Gastrocnemius medialis (tissue), 4 donors: ENCODE data around the gene AMBRA1. TPM values are rescaled to one million over a fixed set of nuclear protein-coding genes. Genes with fewer than 3 reads are reported as not detected.

Experiments
- ATAC-seq, 2 donors: fragments of 150-250 bp; one replicate each; pipeline ENCODE4 v1.9.1; 2016
- DNase-seq, 2 donors: peaks; one replicate each; pipeline ENCODE4 v3.0.0-alpha.2; 2019
- H3K27ac ChIP-seq, 4 donors: fragments of 200-600 bp; sonication (generic); 1 replicate in 1 of 4; 2 replicates in 3 of 4; pipeline ENCODE4 v1.5.1; 2016 to 2018; ENCODE audit warnings: mild to moderate bottlenecking in 2 of 4, moderate library complexity in 1 of 4
- H3K27me3 ChIP-seq, 3 donors: fragments of 200-600 bp; sonication (generic) in 2 of 3; 1 replicate in 1 of 3; 2 replicates in 2 of 3; pipeline versions ENCODE4 v1.5.1 to v1.6.0; 2016 to 2019; ENCODE audit warnings: mild to moderate bottlenecking in 1 of 3, moderate library complexity in 1 of 3
- H3K36me3 ChIP-seq, 2 donors: fragments of 200-600 bp; sonication (generic) in 1 of 2; one replicate each; pipeline ENCODE4 v1.5.1; 2017 to 2018
- H3K4me1 ChIP-seq, 2 donors: fragments of 200-600 bp; sonication (generic) in 1 of 2; one replicate each; pipeline ENCODE4 v1.5.1; 2016 to 2017; ENCODE audit warnings: mild to moderate bottlenecking in 2 of 2
- H3K4me3 ChIP-seq, 4 donors: fragments of 200-600 bp; sonication (generic) in 3 of 4; 1 replicate in 1 of 4; 2 replicates in 3 of 4; pipeline ENCODE4 v1.5.1; 2016 to 2019; ENCODE audit warnings: mild to moderate bottlenecking in 2 of 4
- H3K9me3 ChIP-seq, 3 donors: fragments of 200-600 bp; sonication (generic) in 2 of 3; 1 replicate in 1 of 3; 2 replicates in 2 of 3; pipeline ENCODE4 v1.5.1; 2016 to 2019
- CTCF ChIP-seq, 5 experiments: fragments of 450-650 bp in 3 of 5; fragments of 200-600 bp in 2 of 5; sonication (generic) in 2 of 5; IDR thresholded peaks in 4 of 5; conservative IDR thresholded peaks in 1 of 5; 1 replicate in 4 of 5; 2 replicates in 1 of 5; pipeline ENCODE4 v1.5.1; 2016 to 2019; ENCODE audit warnings: antibody characterized with exemption in 5 of 5, mild to moderate bottlenecking in 3 of 5, moderate library complexity in 3 of 5
- POLR2A ChIP-seq, 2 donors: fragments of 450-650 bp; IDR thresholded peaks; one replicate each; pipeline ENCODE4 v1.6.1; 2017; ENCODE audit warnings: antibody characterized with exemption in 2 of 2, mild to moderate bottlenecking in 2 of 2, moderate library complexity in 2 of 2
- in situ Hi-C, 4 donors: fragments of 200-750 bp; cut with MboI; loops; one replicate each; pipeline versions ENCODE4 v1.15.0 to v1.8.0; 2017; ENCODE audit warnings: low sequenced_read_pairs in 4 of 4
- intact Hi-C: fragments of 100-400 bp; cut with DNase I; formaldehyde crosslinking; loops from one replicate; pipeline ENCODE4 v1.15.1; 2023; ENCODE audit warnings: low total_unique reads
- total RNA-seq, 4 donors: library from RNA; depleted of rRNA; stranded (reverse); fragments of >200 nt; gene quantifications; one replicate each; pipeline versions ENCODE4 v1.1.0 to v1.2.3, GENCODE V29; 2016

Gene AMBRA1
- total RNA-seq, 4 donors from 2014 or later, result 17.3 to 24.3 (median 20.7) TPM

DNA sequence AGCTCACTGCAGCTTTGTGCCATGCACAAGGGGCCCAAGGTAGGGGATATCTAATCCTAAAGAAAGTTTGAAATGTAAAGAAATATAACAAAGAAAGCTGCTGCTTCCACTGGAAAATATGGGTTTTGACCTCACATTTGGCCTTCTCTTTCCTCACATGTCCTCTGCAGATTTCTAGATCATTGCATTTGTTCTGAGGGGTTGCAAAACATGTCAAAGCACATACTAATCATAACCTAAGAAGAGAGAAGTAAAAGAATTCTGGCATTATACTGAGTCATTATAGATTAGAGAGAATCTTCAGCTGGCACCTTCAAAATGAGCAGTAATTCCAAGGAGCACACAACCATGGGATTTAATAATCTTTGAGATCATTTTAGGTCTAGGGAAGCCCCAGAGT is 109.7 kb downstream of the AMBRA1 start:
- no peaks in the 10 kb centered on the region for H3K9me3 ChIP-seq
- DNase-seq (no peak), ATAC-seq (no peak)
- in situ Hi-C loops, result no loop called here
- H3K27me3 ChIP-seq, result no peaks in the 10 kb centered on the region
- no peaks in the 10 kb centered on the region for H3K36me3 ChIP-seq
- no peak overlapping the region for H3K4me3 ChIP-seq
- peaks cover 0 to 3% of the 10 kb centered on the region in 2 donors for H3K4me1 ChIP-seq
- no peak overlapping the region for H3K27ac ChIP-seq
- intact Hi-C loops, result no loop called here
- no peak for TF ChIP-seq POLR2A (IDR thresholded peaks at IDR 0.05)
- TF ChIP-seq CTCF (IDR thresholded peaks at IDR 0.05 in 4 of 5, conservative IDR thresholded peaks at IDR 0.05 in 1 of 5), result no peak

GRCh38 chr11:46480909-46481308 is 112.9 kb downstream of the AMBRA1 start:
- Histone ChIP-seq H3K27ac (no peak overlapping the region), H3K4me3 (no peak overlapping the region), H3K9me3 (no peaks in the 10 kb centered on the region), H3K36me3 (no peaks in the 10 kb centered on the region), H3K4me1 (peaks cover 0 to 3% of the 10 kb centered on the region in 2 donors), H3K27me3 (no peaks in the 10 kb centered on the region)
- no peak for TF ChIP-seq CTCF (IDR thresholded peaks at IDR 0.05 in 4 of 5, conservative IDR thresholded peaks at IDR 0.05 in 1 of 5)
- no peak for TF ChIP-seq POLR2A (IDR thresholded peaks at IDR 0.05)
- DNase-seq (no peak), ATAC-seq (no peak)
- intact Hi-C loops, result no loop called here
- in situ Hi-C loops, result no loop called here

GRCh38 chr11:46480166-46480726 is 113.6 kb downstream of the AMBRA1 start:
- Histone ChIP-seq H3K27ac (no peak overlapping the region), H3K9me3 (no peaks in the 10 kb centered on the region), H3K4me1 (peaks cover 0 to 3% of the 10 kb centered on the region in 2 donors), H3K27me3 (no peaks in the 10 kb centered on the region), H3K36me3 (no peaks in the 10 kb centered on the region), H3K4me3 (no peak overlapping the region)
- in situ Hi-C loops (no loop called here), intact Hi-C loops (no loop called here)
- DNase-seq (no peak), ATAC-seq (no peak)
- TF ChIP-seq POLR2A (IDR thresholded peaks at IDR 0.05), result no peak
- no peak for TF ChIP-seq CTCF (IDR thresholded peaks at IDR 0.05 in 4 of 5, conservative IDR thresholded peaks at IDR 0.05 in 1 of 5)

DNA sequence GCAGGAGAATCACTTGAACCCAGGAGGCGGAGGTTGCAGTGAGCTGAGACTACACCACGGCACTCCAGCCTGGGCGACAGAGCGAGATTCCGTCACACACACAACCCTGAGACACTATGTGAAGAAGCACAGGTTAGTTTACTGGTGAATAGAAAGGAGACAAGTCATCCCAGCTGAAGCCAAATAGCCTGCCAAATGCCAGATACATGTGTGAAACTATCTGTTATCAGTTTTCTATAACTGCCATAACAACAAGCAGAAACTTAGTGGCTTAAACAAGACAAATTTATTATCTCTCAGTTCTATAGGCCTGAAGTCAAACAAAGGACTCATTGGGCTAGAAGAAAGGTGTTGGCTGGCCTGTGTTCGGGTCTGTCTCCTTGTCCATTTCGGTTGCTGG is 114.2 kb downstream of the AMBRA1 start:
- in situ Hi-C loops (no loop called here), intact Hi-C loops (no loop called here)
- DNase-seq, result no peak
- no peak overlapping the region for H3K4me3 ChIP-seq
- no peak overlapping the region for H3K27ac ChIP-seq
- no peak for ATAC-seq
- no peaks in the 10 kb centered on the region for H3K9me3 ChIP-seq
- peaks cover 0 to 3% of the 10 kb centered on the region in 2 donors for H3K4me1 ChIP-seq
- TF ChIP-seq POLR2A (IDR thresholded peaks at IDR 0.05), result no peak
- TF ChIP-seq CTCF (IDR thresholded peaks at IDR 0.05 in 4 of 5, conservative IDR thresholded peaks at IDR 0.05 in 1 of 5), result no peak
- no peaks in the 10 kb centered on the region for H3K27me3 ChIP-seq
- no peaks in the 10 kb centered on the region for H3K36me3 ChIP-seq

GRCh38 chr11:46478196-46478595 is 115.6 kb downstream of the AMBRA1 start:
- H3K4me1 ChIP-seq, result peaks cover 6 to 8% of the 10 kb centered on the region in 2 donors
- H3K36me3 ChIP-seq, result no peaks in the 10 kb centered on the region
- no peak overlapping the region for H3K4me3 ChIP-seq
- ATAC-seq (no peak), DNase-seq (no peak)
- in situ Hi-C loops, result no loop called here
- no peaks in the 10 kb centered on the region for H3K27me3 ChIP-seq
- H3K27ac ChIP-seq, result no peak overlapping the region
- intact Hi-C loops, result no loop called here
- no peaks in the 10 kb centered on the region for H3K9me3 ChIP-seq
- no peak for TF ChIP-seq CTCF (IDR thresholded peaks at IDR 0.05 in 4 of 5, conservative IDR thresholded peaks at IDR 0.05 in 1 of 5)
- TF ChIP-seq POLR2A (IDR thresholded peaks at IDR 0.05), result no peak
